K562 (cell line): ENCODE data around the gene NT5DC4. TPM values are rescaled to one million over a fixed set of nuclear protein-coding genes. Genes with fewer than 3 reads are reported as not detected.

Experiments used
- ATF7 ChIP-seq: fragments of 450-650 bp; IDR thresholded peaks from 2 replicates; pipeline ENCODE4 v1.7.1; 2014; ENCODE audit warnings: mild to moderate bottlenecking, moderate library complexity
- CBX3 ChIP-seq, 2 experiments: IDR thresholded peaks; 1 replicate in 1 of 2; 2 replicates in 1 of 2; pipeline ENCODE4 v1.6.1; 2012; ENCODE audit warnings: inconsistent platforms in 2 of 2, low read length in 2 of 2, borderline replicate concordance in 1 of 2, control low read depth in 1 of 2
- CREM ChIP-seq: IDR thresholded peaks from 2 replicates; pipeline ENCODE4 v1.6.1; 2014; ENCODE audit warnings: antibody characterized with exemption, low read depth
- JUND ChIP-seq, 2 experiments: IDR thresholded peaks; 2 replicates in 1 of 2; 3 replicates in 1 of 2; pipeline ENCODE4 v1.6.1; 2011; ENCODE audit warnings: borderline replicate concordance in 2 of 2, low read depth in 2 of 2, low read length in 2 of 2, improper control_type of control experiment in 1 of 2, missing biosample characterization in 1 of 2, missing genetic modification characterization in 1 of 2, missing genetic modification reagents in 1 of 2
- KDM1A ChIP-seq, 2 experiments: fragments of 450-650 bp; IDR thresholded peaks; 2 replicates each; pipeline ENCODE4 v1.6.1; 2016; ENCODE audit warnings: mild to moderate bottlenecking in 2 of 2
- KLF10 ChIP-seq: fragments of 250-450 bp; sonication (Bioruptor Pico); IDR thresholded peaks from 2 replicates; pipeline ENCODE4 v1.6.1; 2021; ENCODE audit warnings: matching md5 sums
- L3MBTL2 ChIP-seq: fragments of 450-650 bp; IDR thresholded peaks from 2 replicates; pipeline ENCODE4 v1.6.1; 2016; ENCODE audit warnings: mild to moderate bottlenecking, moderate library complexity
- NR1H2 ChIP-seq: sonication (generic); formaldehyde crosslinking; IDR thresholded peaks from 2 replicates; pipeline ENCODE4 v1.4.0; 2020; ENCODE audit warnings: mild to moderate bottlenecking, missing genetic modification reagents
- NR2C1 ChIP-seq, 2 experiments: fragments of 450-650 bp; IDR thresholded peaks; 2 replicates each; pipeline ENCODE4 v1.6.1; 2017; ENCODE audit warnings: mild to moderate bottlenecking in 2 of 2, antibody characterized with exemption in 1 of 2, inconsistent platforms in 1 of 2, missing compliant biosample characterization in 1 of 2, missing genetic modification characterization in 1 of 2
- SMARCA4 ChIP-seq: fragments of 450-650 bp; IDR thresholded peaks from 2 replicates; pipeline ENCODE4 v1.6.1; 2016
- ZKSCAN1 ChIP-seq: fragments of 150-350 bp; IDR thresholded peaks from 2 replicates; pipeline ENCODE4 v1.6.1; 2016; ENCODE audit warnings: low read depth, low read length
- ZNF12 ChIP-seq: sonication (generic); formaldehyde crosslinking; IDR thresholded peaks from 2 replicates; pipeline ENCODE4 v1.4.0; 2020; ENCODE audit warnings: mild to moderate bottlenecking, missing genetic modification reagents
- polyA plus RNA-seq, 8 experiments: library from polyadenylated mRNA; depleted of rRNA in 4 of 8; stranded (reverse) in 5 of 8; unstranded in 3 of 8; fragments of >200 nt; fragmentation: Nextera tagmentation in 2 of 8; fragmentation: Illumina TruSeq in 1 of 8; extraction: Ambion mirVana in 2 of 8; extraction: Trizol in 1 of 8; gene quantifications; 2 replicates each; pipeline versions ENCODE4 v1.2.1 to v1.2.3, GENCODE V29; 2011 to 2014; ENCODE audit warnings: inconsistent platforms in 1 of 8, missing spikeins in 1 of 8
- total RNA-seq, 7 experiments: library from RNA; depleted of rRNA in 6 of 7; stranded (reverse); fragments of >200 nt in 6 of 7; fragmentation: Illumina TruSeq in 2 of 7; extraction: Trizol in 2 of 7; gene quantifications; 2 replicates each; pipeline versions ENCODE4 v1.2.1 to v1.2.3, GENCODE V29; 2011 to 2021; ENCODE audit warnings: low replicate concordance in 1 of 7
- TF ChIP-seq, protein P1 (sequence below): fragments of 200-600 bp; sonication (generic); IDR thresholded peaks from one replicate; pipeline ENCODE4 v1.6.1; 2012; ENCODE audit warnings: mild to moderate bottlenecking, low read depth, low read length, inconsistent platforms
- TF ChIP-seq, protein P2 (sequence below): IDR thresholded peaks from 3 replicates; pipeline ENCODE4 v1.6.1; 2011; ENCODE audit warnings: borderline replicate concordance, mild to moderate bottlenecking, moderate library complexity; ENCODE audit not compliant: insufficient read length; ENCODE audit errors: extremely low read depth

The NT5DC4 gene
- total and polyA plus RNA-seq, 9 of the 15 experiments (the other 6 are each of a cell fraction or from before 2014, with no cell fraction given), result 0.44 to 6.9 (median 2.5) TPM

DNA sequence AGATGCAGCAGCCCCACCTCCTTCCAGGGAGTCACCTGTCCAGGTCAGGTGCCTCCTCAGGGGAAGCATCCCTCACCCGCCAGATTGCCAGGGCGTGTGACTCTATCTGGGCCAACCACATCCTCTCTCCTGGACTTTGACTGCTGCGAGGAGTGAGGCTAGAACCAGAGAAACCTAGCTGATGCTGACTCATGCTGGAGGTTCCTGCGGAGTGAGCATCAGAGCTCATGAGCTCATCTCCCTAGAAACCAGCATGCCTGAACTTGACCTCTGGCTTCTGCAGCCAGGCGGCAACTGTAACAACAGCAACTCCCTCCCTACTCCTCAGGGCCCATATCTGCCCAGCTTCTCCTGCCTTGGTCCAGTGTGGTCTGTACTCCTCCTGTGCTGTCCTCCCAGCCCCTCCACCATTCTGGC, 28.3 kb upstream of the NT5DC4 start (continued):
- TF ChIP-seq, protein P1, sequence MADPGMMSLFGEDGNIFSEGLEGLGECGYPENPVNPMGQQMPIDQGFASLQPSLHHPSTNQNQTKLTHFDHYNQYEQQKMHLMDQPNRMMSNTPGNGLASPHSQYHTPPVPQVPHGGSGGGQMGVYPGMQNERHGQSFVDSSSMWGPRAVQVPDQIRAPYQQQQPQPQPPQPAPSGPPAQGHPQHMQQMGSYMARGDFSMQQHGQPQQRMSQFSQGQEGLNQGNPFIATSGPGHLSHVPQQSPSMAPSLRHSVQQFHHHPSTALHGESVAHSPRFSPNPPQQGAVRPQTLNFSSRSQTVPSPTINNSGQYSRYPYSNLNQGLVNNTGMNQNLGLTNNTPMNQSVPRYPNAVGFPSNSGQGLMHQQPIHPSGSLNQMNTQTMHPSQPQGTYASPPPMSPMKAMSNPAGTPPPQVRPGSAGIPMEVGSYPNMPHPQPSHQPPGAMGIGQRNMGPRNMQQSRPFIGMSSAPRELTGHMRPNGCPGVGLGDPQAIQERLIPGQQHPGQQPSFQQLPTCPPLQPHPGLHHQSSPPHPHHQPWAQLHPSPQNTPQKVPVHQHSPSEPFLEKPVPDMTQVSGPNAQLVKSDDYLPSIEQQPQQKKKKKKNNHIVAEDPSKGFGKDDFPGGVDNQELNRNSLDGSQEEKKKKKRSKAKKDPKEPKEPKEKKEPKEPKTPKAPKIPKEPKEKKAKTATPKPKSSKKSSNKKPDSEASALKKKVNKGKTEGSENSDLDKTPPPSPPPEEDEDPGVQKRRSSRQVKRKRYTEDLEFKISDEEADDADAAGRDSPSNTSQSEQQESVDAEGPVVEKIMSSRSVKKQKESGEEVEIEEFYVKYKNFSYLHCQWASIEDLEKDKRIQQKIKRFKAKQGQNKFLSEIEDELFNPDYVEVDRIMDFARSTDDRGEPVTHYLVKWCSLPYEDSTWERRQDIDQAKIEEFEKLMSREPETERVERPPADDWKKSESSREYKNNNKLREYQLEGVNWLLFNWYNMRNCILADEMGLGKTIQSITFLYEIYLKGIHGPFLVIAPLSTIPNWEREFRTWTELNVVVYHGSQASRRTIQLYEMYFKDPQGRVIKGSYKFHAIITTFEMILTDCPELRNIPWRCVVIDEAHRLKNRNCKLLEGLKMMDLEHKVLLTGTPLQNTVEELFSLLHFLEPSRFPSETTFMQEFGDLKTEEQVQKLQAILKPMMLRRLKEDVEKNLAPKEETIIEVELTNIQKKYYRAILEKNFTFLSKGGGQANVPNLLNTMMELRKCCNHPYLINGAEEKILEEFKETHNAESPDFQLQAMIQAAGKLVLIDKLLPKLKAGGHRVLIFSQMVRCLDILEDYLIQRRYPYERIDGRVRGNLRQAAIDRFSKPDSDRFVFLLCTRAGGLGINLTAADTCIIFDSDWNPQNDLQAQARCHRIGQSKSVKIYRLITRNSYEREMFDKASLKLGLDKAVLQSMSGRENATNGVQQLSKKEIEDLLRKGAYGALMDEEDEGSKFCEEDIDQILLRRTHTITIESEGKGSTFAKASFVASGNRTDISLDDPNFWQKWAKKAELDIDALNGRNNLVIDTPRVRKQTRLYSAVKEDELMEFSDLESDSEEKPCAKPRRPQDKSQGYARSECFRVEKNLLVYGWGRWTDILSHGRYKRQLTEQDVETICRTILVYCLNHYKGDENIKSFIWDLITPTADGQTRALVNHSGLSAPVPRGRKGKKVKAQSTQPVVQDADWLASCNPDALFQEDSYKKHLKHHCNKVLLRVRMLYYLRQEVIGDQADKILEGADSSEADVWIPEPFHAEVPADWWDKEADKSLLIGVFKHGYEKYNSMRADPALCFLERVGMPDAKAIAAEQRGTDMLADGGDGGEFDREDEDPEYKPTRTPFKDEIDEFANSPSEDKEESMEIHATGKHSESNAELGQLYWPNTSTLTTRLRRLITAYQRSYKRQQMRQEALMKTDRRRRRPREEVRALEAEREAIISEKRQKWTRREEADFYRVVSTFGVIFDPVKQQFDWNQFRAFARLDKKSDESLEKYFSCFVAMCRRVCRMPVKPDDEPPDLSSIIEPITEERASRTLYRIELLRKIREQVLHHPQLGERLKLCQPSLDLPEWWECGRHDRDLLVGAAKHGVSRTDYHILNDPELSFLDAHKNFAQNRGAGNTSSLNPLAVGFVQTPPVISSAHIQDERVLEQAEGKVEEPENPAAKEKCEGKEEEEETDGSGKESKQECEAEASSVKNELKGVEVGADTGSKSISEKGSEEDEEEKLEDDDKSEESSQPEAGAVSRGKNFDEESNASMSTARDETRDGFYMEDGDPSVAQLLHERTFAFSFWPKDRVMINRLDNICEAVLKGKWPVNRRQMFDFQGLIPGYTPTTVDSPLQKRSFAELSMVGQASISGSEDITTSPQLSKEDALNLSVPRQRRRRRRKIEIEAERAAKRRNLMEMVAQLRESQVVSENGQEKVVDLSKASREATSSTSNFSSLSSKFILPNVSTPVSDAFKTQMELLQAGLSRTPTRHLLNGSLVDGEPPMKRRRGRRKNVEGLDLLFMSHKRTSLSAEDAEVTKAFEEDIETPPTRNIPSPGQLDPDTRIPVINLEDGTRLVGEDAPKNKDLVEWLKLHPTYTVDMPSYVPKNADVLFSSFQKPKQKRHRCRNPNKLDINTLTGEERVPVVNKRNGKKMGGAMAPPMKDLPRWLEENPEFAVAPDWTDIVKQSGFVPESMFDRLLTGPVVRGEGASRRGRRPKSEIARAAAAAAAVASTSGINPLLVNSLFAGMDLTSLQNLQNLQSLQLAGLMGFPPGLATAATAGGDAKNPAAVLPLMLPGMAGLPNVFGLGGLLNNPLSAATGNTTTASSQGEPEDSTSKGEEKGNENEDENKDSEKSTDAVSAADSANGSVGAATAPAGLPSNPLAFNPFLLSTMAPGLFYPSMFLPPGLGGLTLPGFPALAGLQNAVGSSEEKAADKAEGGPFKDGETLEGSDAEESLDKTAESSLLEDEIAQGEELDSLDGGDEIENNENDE, result no peak
- TF ChIP-seq KDM1A (IDR thresholded peaks at IDR 0.05) (peak; percentile 82 to 86; a peak in 3 of 4 replicates), L3MBTL2 (peak; percentile 48; the same call in 1 of the 2 replicates), JUND (IDR thresholded peaks at IDR 0.05; ENCODE audit: borderline replicate concordance, low read depth, low read length) (peak; percentile 95), JUND (tag; IDR thresholded peaks at IDR 0.05; ENCODE audit: borderline replicate concordance, low read depth, low read length) (peak; percentile 94; the same call in 2 of the 3 replicates), CREM (peak; percentile 64), ZNF12 (CRISPR knock-in tag) (0 out of 2 replicates have a peak, but pooled peaks have one; percentile 79), ATF7 (peak; percentile 92), NR2C1 (IDR thresholded peaks at IDR 0.05) (peak; percentile 85), NR2C1 (tag; IDR thresholded peaks at IDR 0.05) (peak; percentile 92), CBX3 (IDR thresholded peaks at IDR 0.05; ENCODE audit: borderline replicate concordance in 1 of 2, low read length in 2 of 2) (peak in 1 of 2 experiments; percentile 48; a peak in 1 of 3 replicates), NR1H2 (peak; percentile 51; the same call in 1 of the 2 replicates), ZKSCAN1 (peak; percentile 27; the same call in 1 of the 2 replicates), SMARCA4 (peak; percentile 74), KLF10 (CRISPR knock-in tag) (no peak)
- TF ChIP-seq, protein P2, sequence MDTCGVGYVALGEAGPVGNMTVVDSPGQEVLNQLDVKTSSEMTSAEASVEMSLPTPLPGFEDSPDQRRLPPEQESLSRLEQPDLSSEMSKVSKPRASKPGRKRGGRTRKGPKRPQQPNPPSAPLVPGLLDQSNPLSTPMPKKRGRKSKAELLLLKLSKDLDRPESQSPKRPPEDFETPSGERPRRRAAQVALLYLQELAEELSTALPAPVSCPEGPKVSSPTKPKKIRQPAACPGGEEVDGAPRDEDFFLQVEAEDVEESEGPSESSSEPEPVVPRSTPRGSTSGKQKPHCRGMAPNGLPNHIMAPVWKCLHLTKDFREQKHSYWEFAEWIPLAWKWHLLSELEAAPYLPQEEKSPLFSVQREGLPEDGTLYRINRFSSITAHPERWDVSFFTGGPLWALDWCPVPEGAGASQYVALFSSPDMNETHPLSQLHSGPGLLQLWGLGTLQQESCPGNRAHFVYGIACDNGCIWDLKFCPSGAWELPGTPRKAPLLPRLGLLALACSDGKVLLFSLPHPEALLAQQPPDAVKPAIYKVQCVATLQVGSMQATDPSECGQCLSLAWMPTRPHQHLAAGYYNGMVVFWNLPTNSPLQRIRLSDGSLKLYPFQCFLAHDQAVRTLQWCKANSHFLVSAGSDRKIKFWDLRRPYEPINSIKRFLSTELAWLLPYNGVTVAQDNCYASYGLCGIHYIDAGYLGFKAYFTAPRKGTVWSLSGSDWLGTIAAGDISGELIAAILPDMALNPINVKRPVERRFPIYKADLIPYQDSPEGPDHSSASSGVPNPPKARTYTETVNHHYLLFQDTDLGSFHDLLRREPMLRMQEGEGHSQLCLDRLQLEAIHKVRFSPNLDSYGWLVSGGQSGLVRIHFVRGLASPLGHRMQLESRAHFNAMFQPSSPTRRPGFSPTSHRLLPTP, result no peak
